ENCODE results near the gene IL10RA.

Gene IL10RA

DNA sequence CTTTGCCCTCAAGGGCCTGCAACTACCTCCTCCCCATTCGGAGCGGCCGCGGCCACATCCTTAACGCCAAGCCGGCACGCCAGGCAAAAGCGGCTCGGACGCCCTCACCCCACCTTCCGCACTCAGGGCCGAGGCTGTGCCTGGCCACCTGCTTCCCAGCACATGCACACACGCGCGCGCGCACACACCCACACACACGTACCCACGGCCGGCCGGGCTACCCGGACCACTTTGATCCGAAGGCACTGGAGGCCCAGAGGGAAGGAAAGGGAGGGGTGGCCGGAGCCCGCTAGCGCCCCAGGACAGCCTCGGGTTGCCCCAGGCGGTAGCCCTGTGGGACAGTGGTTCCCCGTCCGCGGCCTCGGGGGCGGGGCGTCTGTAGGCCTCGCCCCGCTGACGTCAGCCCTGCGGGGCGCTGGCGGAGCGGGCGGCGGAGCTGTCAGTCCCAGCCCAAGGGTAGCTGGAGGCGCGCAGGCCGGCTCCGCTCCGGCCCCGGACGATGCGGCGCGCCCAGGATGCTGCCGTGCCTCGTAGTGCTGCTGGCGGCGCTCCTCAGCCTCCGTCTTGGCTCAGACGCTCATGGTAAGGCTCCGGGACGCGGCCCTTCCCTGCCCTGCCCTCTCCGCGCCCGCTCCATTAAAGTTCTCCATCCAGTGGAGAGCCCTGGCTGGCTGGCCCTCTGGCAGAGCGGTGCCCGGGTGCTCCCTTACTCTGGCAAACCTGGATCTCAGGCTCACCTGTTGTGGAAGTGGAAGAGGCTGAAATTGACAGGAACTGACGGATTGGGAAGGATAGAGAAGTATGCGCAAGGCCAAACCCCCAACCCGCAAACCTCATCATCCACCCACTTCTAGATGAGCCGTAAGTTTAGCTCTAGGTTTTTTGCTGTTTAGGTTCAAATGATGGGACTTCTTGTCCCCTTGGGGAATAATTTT is at the start of gene IL10RA:
TSS of gene IL10RA (plus strand) at position 442 of the 935 bp plus-strand sequence. CDS start at position 516, 74 bp downstream.
- TF ChIP-seq CTCF (IDR thresholded peaks at IDR 0.05; ENCODE audit: low read depth, low read length, missing control alignments), result no peak
- H3K4me3 ChIP-seq (ENCODE audit: low read depth, low read length), result peak within 1 kb of the TSS; percentile 91
- DNase-seq (ENCODE audit: low read depth), result no peak

- no peak for TF ChIP-seq CTCF (IDR thresholded peaks at IDR 0.05; ENCODE audit: low read depth, low read length, missing control alignments)
- H3K4me3 ChIP-seq (ENCODE audit: low read depth, low read length), result no peak overlapping the region
- DNase-seq (ENCODE audit: low read depth), result no peak
Measured at GRCh38 chr11:117936973-117937372, 49.2 kb upstream of the IL10RA start.

DNA sequence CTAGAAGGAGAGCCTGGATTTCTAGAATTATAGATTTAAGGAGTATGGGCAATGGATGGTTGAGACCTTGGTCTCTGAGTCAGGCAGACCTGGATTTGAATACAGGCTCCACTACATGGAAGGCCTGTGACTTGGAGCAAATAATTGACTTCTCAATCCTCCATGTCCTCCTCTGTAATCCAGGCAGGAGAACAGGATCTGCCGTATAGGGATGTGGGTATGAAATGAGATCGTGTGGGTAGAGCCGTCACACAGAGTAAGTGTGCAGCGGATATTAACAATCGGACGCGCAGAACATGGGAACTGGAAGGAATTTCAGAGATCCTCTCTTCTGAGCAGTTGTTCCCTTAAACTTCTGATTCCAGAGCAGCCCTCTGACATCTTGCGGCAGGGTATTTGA is 45.5 kb upstream of the IL10RA start:
- TF ChIP-seq CTCF (IDR thresholded peaks at IDR 0.05; ENCODE audit: low read depth, low read length, missing control alignments), result no peak
- DNase-seq (ENCODE audit: low read depth), result no peak
- H3K4me3 ChIP-seq (ENCODE audit: low read depth, low read length), result no peak overlapping the region

GRCh38 chr11:117941163-117941707 is 45.0 kb upstream of the IL10RA start:
- no peak for DNase-seq (ENCODE audit: low read depth)
- TF ChIP-seq CTCF (IDR thresholded peaks at IDR 0.05; ENCODE audit: low read depth, low read length, missing control alignments), result no peak
- H3K4me3 ChIP-seq (ENCODE audit: low read depth, low read length), result no peak overlapping the region

GRCh38 chr11:117941976-117942654 is 44.1 kb upstream of the IL10RA start:
- no peak overlapping the region for H3K4me3 ChIP-seq (ENCODE audit: low read depth, low read length)
- no peak for DNase-seq (ENCODE audit: low read depth)
- TF ChIP-seq CTCF (IDR thresholded peaks at IDR 0.05; ENCODE audit: low read depth, low read length, missing control alignments), result no peak

DNA sequence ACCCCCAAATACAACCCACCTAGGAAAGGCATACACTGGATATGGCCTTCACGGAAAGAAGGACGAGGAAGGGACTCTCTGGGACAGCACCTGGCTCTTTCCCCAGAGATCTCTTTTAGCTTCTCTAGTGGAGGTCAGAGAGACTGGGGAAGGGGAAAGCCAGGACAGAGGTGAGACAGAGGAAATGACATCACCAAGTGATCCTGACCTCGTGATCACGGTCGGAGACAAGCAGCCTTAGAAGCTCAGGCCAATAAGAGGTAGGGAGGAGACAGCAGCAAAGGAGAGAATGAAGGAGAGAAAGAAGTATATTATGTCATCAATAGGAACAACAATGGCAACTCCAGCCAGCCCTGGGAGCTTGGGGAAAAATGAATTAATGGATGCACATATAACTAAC is 41.6 kb upstream of the IL10RA start:
- no peak for TF ChIP-seq CTCF (IDR thresholded peaks at IDR 0.05; ENCODE audit: low read depth, low read length, missing control alignments)
- H3K4me3 ChIP-seq (ENCODE audit: low read depth, low read length), result no peak overlapping the region
- no peak for DNase-seq (ENCODE audit: low read depth)

Data from GM12864 (cell line).